SK-N-DZ (cell line): ENCODE results near the gene TADA2A.

Experiments used
- DNase-seq: peaks from one replicate; pipeline ENCODE4 v3.0.0-alpha.2; 2015; ENCODE audit warnings: low spot score

TADA2A gene

GRCh38 chr17:37461668-37462067, 55.0 kb downstream of the TADA2A start:
- DNase-seq: no peak

- no peak for DNase-seq
Observed at GRCh38 chr17:37462492-37462891, 55.8 kb downstream of the TADA2A start.

GRCh38 chr17:37463039-37463438, 56.4 kb downstream of the TADA2A start:
- no peak for DNase-seq

- no peak for DNase-seq
Observed at GRCh38 chr17:37465069-37465616, 58.5 kb downstream of the TADA2A start.

- DNase-seq: no peak
Observed at GRCh38 chr17:37466471-37466870, 59.8 kb downstream of the TADA2A start.

- DNase-seq: no peak
Observed at GRCh38 chr17:37470181-37470580, 63.5 kb downstream of the TADA2A start.

- DNase-seq: no peak
Observed at GRCh38 chr17:37475731-37476420, 69.2 kb downstream of the TADA2A start.

- DNase-seq: peak; percentile 57
Observed at GRCh38 chr17:37476431-37477120, 69.9 kb downstream of the TADA2A start.

- DNase-seq: no peak
Observed at GRCh38 chr17:37478187-37478586, 71.5 kb downstream of the TADA2A start.

- DNase-seq: no peak
Observed at GRCh38 chr17:37479025-37479424, 72.3 kb downstream of the TADA2A start.

- DNase-seq: no peak
Observed at GRCh38 chr17:37480427-37480826, 73.7 kb downstream of the TADA2A start.

GRCh38 chr17:37481001-37481665, 74.4 kb downstream of the TADA2A start:
- no peak for DNase-seq

- DNase-seq: peak; percentile 55
Observed at GRCh38 chr17:37483311-37484039, 76.8 kb downstream of the TADA2A start.

- DNase-seq: no peak
Observed at GRCh38 chr17:37485938-37486570, 79.4 kb downstream of the TADA2A start.

GRCh38 chr17:37488009-37488604, 81.4 kb downstream of the TADA2A start:
- DNase-seq: no peak

- peak; percentile 38 for DNase-seq
Observed at GRCh38 chr17:37488607-37489196, 82.0 kb downstream of the TADA2A start.

GRCh38 chr17:37489197-37490001, 82.7 kb downstream of the TADA2A start, which contains the start of gene DUSP14:
DUSP14 (plus strand) TSS chr17:37489891; CDS start chr17:37512273, 22,382 bp downstream.
- DNase-seq: peak; percentile 80

- DNase-seq: peak; percentile 74
Observed at GRCh38 chr17:37490022-37490587, 83.4 kb downstream of the TADA2A start.
